ENCODE data around the gene CRY1. TPM values are rescaled to one million over a fixed set of nuclear protein-coding genes. Genes with fewer than 3 reads are reported as not detected.

CRY1 gene
- polyA plus RNA-seq, 1 of the 3 experiments (the other 2 are of a cell fraction), result 4.9 TPM

- Histone ChIP-seq H3K36me3 (replicated peaks in 1 of 2; ENCODE audit: control insufficient read depth in 1 of 2, insufficient read depth in 2 of 2, low read length in 1 of 2) (no peaks in the 10 kb centered on the region), H3K9me3 (peaks cover 9% of the 10 kb centered on the region), H4K20me1 (ENCODE audit: insufficient read depth) (no peaks in the 10 kb centered on the region), H3K79me2 (ENCODE audit: insufficient read depth) (peaks cover 10% of the 10 kb centered on the region; the same call in 1 of the 2 replicates), H3K27me3 (ENCODE audit: insufficient read depth) (no peaks in the 10 kb centered on the region), H3K4me1 (ENCODE audit: control insufficient read depth in 1 of 2, insufficient read depth in 2 of 2, low read depth in 1 of 2, low read length in 1 of 2) (peaks cover 0 to 6% of the 10 kb centered on the region in 2 experiments; a peak in 2 of 4 replicates), H3F3A (replicated peaks; ENCODE audit: insufficient read depth) (peaks cover 10% of the 10 kb centered on the region), H3K27ac (ENCODE audit: low read depth in 2 of 2, low read length in 1 of 2) (peak overlapping the region in 1 of 2 experiments; percentile 33; a peak in 1 of 4 replicates), H3K9me2 (no peaks in the 10 kb centered on the region), H2AFZ (ENCODE audit: low read depth) (no peak overlapping the region), H3K9ac (no peak overlapping the region), H3K4me3 (ENCODE audit: low read depth in 2 of 2, low read length in 1 of 2) (no peak overlapping the region), H3K4me2 (no peak overlapping the region)
- WGBS (ENCODE audit: low lambda C conversion rate), result 69% methylated on average over 4 of the region's 4 CpGs
- no peak for DNase-seq
- ChIA-PET CTCF (interaction anchor here (0.6 to 2.4 kb wide), 2 partner anchors 35 to 859 kb away, joined by 3 to 9 read pairs; no protein-coding TSS in a partner anchor), POLR2A (no interaction called here)
- TF ChIP-seq EZH2phosphoT487 (IDR thresholded peaks at IDR 0.05; ENCODE audit: borderline replicate concordance, low read depth) (no peak), RCOR1 (IDR thresholded peaks at IDR 0.05; ENCODE audit: low read length) (no peak), IRF3 (IDR thresholded peaks at IDR 0.05; ENCODE audit: low read depth, low read length) (no peak), TAF1 (IDR thresholded peaks at IDR 0.05; ENCODE audit: borderline replicate concordance, low read depth, low read length) (no peak), FOXJ3 (CRISPR knock-in tag; IDR thresholded peaks at IDR 0.05) (no peak), NRF1 (IDR thresholded peaks at IDR 0.05; ENCODE audit: low read depth, low read length) (no peak), RAD21 (IDR thresholded peaks at IDR 0.05; ENCODE audit: low read length) (no peak), RFX5 (IDR thresholded peaks at IDR 0.05; ENCODE audit: low read length) (no peak), POLR2AphosphoS5 (IDR thresholded peaks at IDR 0.05; ENCODE audit: low read depth, low read length) (no peak), JUND (IDR thresholded peaks at IDR 0.05) (0 out of 2 replicates have a peak, but pooled peaks have one; percentile 6), TEAD4 (IDR thresholded peaks at IDR 0.05; ENCODE audit: borderline replicate concordance, insufficient read depth) (no peak), GATA2 (CRISPR knock-in tag; IDR thresholded peaks at IDR 0.05) (no peak), NFIC (IDR thresholded peaks at IDR 0.05; ENCODE audit: borderline replicate concordance) (peak; percentile 22; the same call in 1 of the 2 replicates), TCF12 (IDR thresholded peaks at IDR 0.05) (no peak), ZBTB33 (IDR thresholded peaks at IDR 0.05; ENCODE audit: borderline replicate concordance, low read depth) (no peak), MXI1 (IDR thresholded peaks at IDR 0.05; ENCODE audit: low read depth, low read length) (no peak), CTCF (IDR thresholded peaks at IDR 0.05) (peak; percentile 11; the same call in 1 of the 2 replicates), MEF2A (IDR thresholded peaks at IDR 0.05; ENCODE audit: borderline replicate concordance, low read depth) (no peak), PBX3 (IDR thresholded peaks at IDR 0.05) (peak; percentile 68), FOSL2 (IDR thresholded peaks at IDR 0.05; ENCODE audit: borderline replicate concordance, low read depth) (no peak)
Measured at GRCh38 chr12:107057071-107057834, 36.1 kb downstream of the CRY1 start.
